ENCODE measurements around the gene TIE1. TPM values are rescaled to one million over a fixed set of nuclear protein-coding genes. Genes with fewer than 3 reads are reported as not detected.

The TIE1 gene
- total and polyA plus RNA-seq, 2 donors (not counting 1 experiment from before 2014, with no cell fraction given), result 0.02 TPM; not detected in 1

GRCh38 chr1:43370564-43370963 is 69.8 kb downstream of the TIE1 start:
- Histone ChIP-seq H3K4me3 (replicated peaks in 1 of 4; ENCODE audit: control extremely low read depth in 1 of 4, insufficient read depth in 1 of 4, low read depth in 3 of 4, low read length in 4 of 4) (no peak overlapping the region), H2AFZ (ENCODE audit: low read length) (no peak overlapping the region), H3K79me2 (ENCODE audit: control insufficient read depth, insufficient read depth, low read length) (peaks cover 29% of the 10 kb centered on the region), H3K36me3 (ENCODE audit: control insufficient read depth, insufficient read depth, low read length) (peaks cover 1% of the 10 kb centered on the region), H3K4me1 (ENCODE audit: control insufficient read depth, extremely low read depth, insufficient read depth, low read length) (peaks cover 16% of the 10 kb centered on the region), H3K4me2 (ENCODE audit: extremely low read depth, insufficient read depth, low read length) (no peak overlapping the region), H3K9me3 (ENCODE audit: control insufficient read depth, insufficient read depth, low read depth, low read length) (no peaks in the 10 kb centered on the region), H4K20me1 (ENCODE audit: control insufficient read depth, extremely low read depth, insufficient read depth, low read length) (no peaks in the 10 kb centered on the region), H3K27me3 (ENCODE audit: control insufficient read depth, insufficient read depth, low read length) (no peaks in the 10 kb centered on the region), H3K27ac (ENCODE audit: insufficient read depth, low read length) (no peak overlapping the region), H3K9ac (ENCODE audit: insufficient read depth, low read length) (no peak overlapping the region)
- TF ChIP-seq CTCF (conservative IDR thresholded peaks at IDR 0.05 in 1 of 2, IDR thresholded peaks at IDR 0.05 in 1 of 2; ENCODE audit: low read depth in 1 of 2, low read length in 2 of 2) (no peak), EZH2 (IDR thresholded peaks at IDR 0.05; ENCODE audit: low read length, missing control alignments) (no peak)
- DNase-seq (ENCODE audit: low read depth in 2 of 2), result no peak

- Histone ChIP-seq H3K9me3 (ENCODE audit: control insufficient read depth, insufficient read depth, low read depth, low read length) (no peaks in the 10 kb centered on the region), H3K4me1 (ENCODE audit: control insufficient read depth, extremely low read depth, insufficient read depth, low read length) (peaks cover 16% of the 10 kb centered on the region), H2AFZ (ENCODE audit: low read length) (no peak overlapping the region), H4K20me1 (ENCODE audit: control insufficient read depth, extremely low read depth, insufficient read depth, low read length) (no peaks in the 10 kb centered on the region), H3K4me2 (ENCODE audit: extremely low read depth, insufficient read depth, low read length) (no peak overlapping the region), H3K27me3 (ENCODE audit: control insufficient read depth, insufficient read depth, low read length) (no peaks in the 10 kb centered on the region), H3K27ac (ENCODE audit: insufficient read depth, low read length) (peak overlapping the region; percentile 85), H3K9ac (ENCODE audit: insufficient read depth, low read length) (no peak overlapping the region), H3K79me2 (ENCODE audit: control insufficient read depth, insufficient read depth, low read length) (peaks cover 13% of the 10 kb centered on the region), H3K36me3 (ENCODE audit: control insufficient read depth, insufficient read depth, low read length) (no peaks in the 10 kb centered on the region), H3K4me3 (replicated peaks in 1 of 4; ENCODE audit: control extremely low read depth in 1 of 4, insufficient read depth in 1 of 4, low read depth in 3 of 4, low read length in 4 of 4) (no peak overlapping the region)
- peak in 1 of 2 donors; percentile 27 for DNase-seq (ENCODE audit: low read depth in 2 of 2)
- no peak for TF ChIP-seq CTCF (conservative IDR thresholded peaks at IDR 0.05 in 1 of 2, IDR thresholded peaks at IDR 0.05 in 1 of 2; ENCODE audit: low read depth in 1 of 2, low read length in 2 of 2)
- TF ChIP-seq EZH2 (IDR thresholded peaks at IDR 0.05; ENCODE audit: low read length, missing control alignments), result no peak
Observed at GRCh38 chr1:43372172-43372571, 71.4 kb downstream of the TIE1 start.

Other genes with a start within 250 kb of the TIE1 start
- 39.1 and 44.4 TPM in 2 replicates for gene EBNA1BP2, start 128.7 kb upstream of the TIE1 start, total RNA-seq
- 52.4 and 81.5 TPM in 2 replicates for gene EBNA1BP2, start 128.7 kb upstream of the TIE1 start, polyA plus RNA-seq
- gene CFAP57, start 128.7 kb upstream of the TIE1 start, total RNA-seq, result under 0.01 and 0.17 TPM in 2 replicates
- 0.09 and 0.22 TPM in 2 replicates for gene CFAP57, start 128.7 kb upstream of the TIE1 start, polyA plus RNA-seq
- gene TMEM125, start 31.0 kb upstream of the TIE1 start, total RNA-seq, result not detected in 2 replicates
- 0.03 TPM in 1 of 2 replicates, not detected in the other for gene TMEM125, start 31.0 kb upstream of the TIE1 start, polyA plus RNA-seq
- not detected in 2 replicates for gene C1orf210, start 15.4 kb upstream of the TIE1 start, total RNA-seq
- not detected in 2 replicates for gene C1orf210, start 15.4 kb upstream of the TIE1 start, polyA plus RNA-seq
- gene MPL, start 36.8 kb downstream of the TIE1 start, total RNA-seq, result not detected in 2 replicates
- not detected in 2 replicates for gene MPL, start 36.8 kb downstream of the TIE1 start, polyA plus RNA-seq
- 1.3 and 24.1 TPM in 2 replicates for gene CDC20, start 58.0 kb downstream of the TIE1 start, total RNA-seq
- gene CDC20, start 58.0 kb downstream of the TIE1 start, polyA plus RNA-seq, result 16.7 and 88.0 TPM in 2 replicates
- gene ELOVL1, start 67.0 kb downstream of the TIE1 start, total RNA-seq, result 33.4 and 65.2 TPM in 2 replicates
- 172 and 203 TPM in 2 replicates for gene ELOVL1, start 67.0 kb downstream of the TIE1 start, polyA plus RNA-seq
- gene MED8, start 88.8 kb downstream of the TIE1 start, total RNA-seq, result 56.2 and 69.2 TPM in 2 replicates
- gene MED8, start 88.8 kb downstream of the TIE1 start, polyA plus RNA-seq, result 45.8 and 49.7 TPM in 2 replicates
- 17.2 and 26.9 TPM in 2 replicates for gene SZT2, start 88.9 kb downstream of the TIE1 start, total RNA-seq
- gene SZT2, start 88.9 kb downstream of the TIE1 start, polyA plus RNA-seq, result 7.1 and 8.5 TPM in 2 replicates
- gene HYI, start 152.9 kb downstream of the TIE1 start, total RNA-seq, result 30.8 and 36.5 TPM in 2 replicates
- 24.6 and 26.3 TPM in 2 replicates for gene HYI, start 152.9 kb downstream of the TIE1 start, polyA plus RNA-seq
- 23.9 and 45.2 TPM in 2 replicates for gene PTPRF, start 229.9 kb downstream of the TIE1 start, total RNA-seq
- gene PTPRF, start 229.9 kb downstream of the TIE1 start, polyA plus RNA-seq, result 39.5 and 52.0 TPM in 2 replicates